Activated T-cell treated with anti-CD3 and anti-CD28 coated beads, Interleukin-2, amount 50 U/mL, for 72 hours (primary cell): ENCODE results near the gene SGMS2. TPM values are rescaled to one million over a fixed set of nuclear protein-coding genes. Genes with fewer than 3 reads are reported as not detected.

Experiments
- ATAC-seq, 2 donors: fragments of 150-1000 bp; cut with Tn5 transposase; replicated peaks in 1 of 2; 2 replicates each; pipeline ENCODE4 v1.10.0; 2021; ENCODE audit warnings: moderate library complexity in 2 of 2, mild to moderate bottlenecking in 1 of 2
- DNase-seq, 2 donors: peaks; one replicate each; pipeline ENCODE4 v3.0.0; 2021 to 2022; ENCODE audit warnings: mixed read lengths in 1 of 2
- H3K27ac Mint-ChIP-seq: one replicate; pipeline ENCODE4 v1.8.0; 2022; ENCODE audit warnings: mild to moderate bottlenecking, moderate library complexity, mixed read lengths
- H3K27me3 Mint-ChIP-seq: one replicate; pipeline ENCODE4 v1.8.0; 2022; ENCODE audit warnings: low read depth, mixed read lengths
- H3K36me3 Mint-ChIP-seq, 2 donors: one replicate each; pipeline ENCODE4 v1.8.0; 2022; ENCODE audit warnings: mixed read lengths in 2 of 2, mild to moderate bottlenecking in 1 of 2; ENCODE audit not compliant: insufficient read depth in 2 of 2
- H3K4me1 Mint-ChIP-seq: one replicate; pipeline ENCODE4 v1.8.0; 2022; ENCODE audit warnings: low read depth, mixed read lengths
- H3K4me3 Mint-ChIP-seq, 2 donors: one replicate each; pipeline ENCODE4 v1.8.0; 2022; ENCODE audit warnings: mild to moderate bottlenecking in 2 of 2, mixed read lengths in 2 of 2, moderate library complexity in 2 of 2
- H3K9me3 Mint-ChIP-seq, 2 donors: one replicate each; pipeline ENCODE4 v1.8.0; 2022; ENCODE audit warnings: mixed read lengths in 2 of 2
- total RNA-seq, 2 donors: library from RNA; stranded (reverse); gene quantifications; one replicate each; pipeline ENCODE4 v1.2.3, GENCODE V29; 2022

SGMS2 gene
- total RNA-seq, 2 donors from 2014 or later: 0.22 to 0.42 TPM

GRCh38 chr4:107837317-107837716 lies 12.6 kb downstream of the SGMS2 start:
- Mint-ChIP-seq H3K9me3 (peaks cover 0 to 3% of the 10 kb centered on the region in 2 donors), H3K36me3 (no peaks in the 10 kb centered on the region), H3K4me3 (no peak overlapping the region), H3K4me1 (no peaks in the 10 kb centered on the region), H3K27ac (no peak overlapping the region), H3K27me3 (peaks cover 6% of the 10 kb centered on the region)
- ATAC-seq (no peak), DNase-seq (no peak)

GRCh38 chr4:107837776-107838618 lies 13.3 kb downstream of the SGMS2 start:
- H3K4me1 Mint-ChIP-seq: no peaks in the 10 kb centered on the region
- H3K27ac Mint-ChIP-seq: no peak overlapping the region
- ATAC-seq (no peak), DNase-seq (no peak)
- H3K27me3 Mint-ChIP-seq: peaks cover 9% of the 10 kb centered on the region
- H3K4me3 Mint-ChIP-seq: no peak overlapping the region
- H3K36me3 Mint-ChIP-seq: no peaks in the 10 kb centered on the region
- peaks cover 0 to 3% of the 10 kb centered on the region in 2 donors for H3K9me3 Mint-ChIP-seq

DNA sequence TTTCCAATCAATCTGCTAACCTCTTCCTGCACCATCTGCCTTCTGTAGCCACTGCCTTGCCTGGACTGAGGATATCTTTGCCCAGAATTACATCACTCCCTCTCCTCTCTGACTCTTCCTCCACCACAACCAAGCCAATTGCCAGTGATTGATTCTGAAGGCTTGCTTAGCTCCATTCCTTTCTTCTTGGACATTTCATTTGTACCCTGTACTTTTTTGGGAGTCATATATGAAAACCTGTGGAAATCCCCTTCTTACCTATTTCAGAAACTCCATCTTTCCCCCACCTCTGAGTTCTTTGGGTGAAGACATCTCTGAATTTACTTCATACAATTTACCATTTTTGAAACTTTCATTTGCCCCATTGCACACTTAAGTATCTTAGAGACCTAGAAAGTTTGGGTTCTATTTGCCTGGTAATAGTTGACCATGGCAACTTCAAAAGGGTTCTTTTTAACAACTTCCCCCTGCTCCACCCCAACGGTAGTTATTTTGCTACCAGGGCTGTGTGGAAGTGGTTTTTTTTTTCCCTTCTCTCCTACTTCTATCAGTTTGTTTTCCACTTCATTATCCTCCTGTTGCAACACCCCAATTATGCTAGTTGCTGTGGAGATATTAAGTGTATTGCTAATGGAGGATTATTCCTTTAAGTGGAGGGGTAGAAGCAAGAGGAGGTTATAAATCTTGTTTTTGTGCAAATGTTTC lies 14.3 kb downstream of the SGMS2 start:
- H3K36me3 Mint-ChIP-seq: no peaks in the 10 kb centered on the region
- DNase-seq (no peak), ATAC-seq (no peak)
- peaks cover 14% of the 10 kb centered on the region for H3K27me3 Mint-ChIP-seq
- no peaks in the 10 kb centered on the region for H3K4me1 Mint-ChIP-seq
- no peak overlapping the region for H3K27ac Mint-ChIP-seq
- no peak overlapping the region for H3K4me3 Mint-ChIP-seq
- peaks cover 0 to 3% of the 10 kb centered on the region in 2 donors for H3K9me3 Mint-ChIP-seq

DNA sequence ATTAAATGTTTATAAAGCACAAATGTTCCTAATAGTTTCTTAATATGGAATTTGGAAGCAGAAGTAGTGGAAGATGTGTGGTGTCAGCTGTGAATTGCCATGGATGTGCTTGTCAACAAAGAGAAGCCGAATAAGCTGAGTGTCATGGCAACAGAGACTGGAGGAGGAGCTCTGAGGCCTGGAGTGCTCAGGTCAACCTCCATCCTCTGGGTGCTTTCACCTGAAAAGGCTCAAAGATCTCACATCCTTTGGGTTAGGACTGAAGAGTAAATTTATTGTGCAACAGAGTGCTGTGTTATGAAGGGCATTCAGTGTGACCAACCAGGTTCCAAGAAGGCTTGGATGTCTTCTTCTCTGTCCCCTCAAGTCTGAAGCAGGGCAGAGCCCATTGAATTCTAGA lies 18.7 kb downstream of the SGMS2 start:
- H3K4me3 Mint-ChIP-seq: no peak overlapping the region
- H3K9me3 Mint-ChIP-seq: peaks cover 2 to 3% of the 10 kb centered on the region in 2 donors
- no peak overlapping the region for H3K27ac Mint-ChIP-seq
- H3K27me3 Mint-ChIP-seq: peaks cover 14% of the 10 kb centered on the region
- no peaks in the 10 kb centered on the region for H3K4me1 Mint-ChIP-seq
- no peaks in the 10 kb centered on the region for H3K36me3 Mint-ChIP-seq
- no peak for ATAC-seq
- DNase-seq: no peak

- Mint-ChIP-seq H3K36me3 (no peaks in the 10 kb centered on the region), H3K9me3 (peaks cover 2 to 3% of the 10 kb centered on the region in 2 donors), H3K27me3 (peaks cover 14% of the 10 kb centered on the region), H3K4me3 (no peak overlapping the region), H3K4me1 (no peaks in the 10 kb centered on the region), H3K27ac (no peak overlapping the region)
- DNase-seq (no peak), ATAC-seq (no peak)
Measured at GRCh38 chr4:107845681-107846080, 20.9 kb downstream of the SGMS2 start.

GRCh38 chr4:107850438-107850837 lies 25.7 kb downstream of the SGMS2 start:
- DNase-seq (no peak), ATAC-seq (no peak)
- H3K27me3 Mint-ChIP-seq: peaks cover 11% of the 10 kb centered on the region
- no peaks in the 10 kb centered on the region for H3K4me1 Mint-ChIP-seq
- no peak overlapping the region for H3K27ac Mint-ChIP-seq
- H3K9me3 Mint-ChIP-seq: peaks cover 0 to 2% of the 10 kb centered on the region in 2 donors
- H3K4me3 Mint-ChIP-seq: no peak overlapping the region
- H3K36me3 Mint-ChIP-seq: no peaks in the 10 kb centered on the region

- Mint-ChIP-seq H3K36me3 (no peaks in the 10 kb centered on the region), H3K4me3 (no peak overlapping the region), H3K27me3 (peaks cover 41% of the 10 kb centered on the region), H3K9me3 (no peaks in the 10 kb centered on the region), H3K27ac (no peak overlapping the region), H3K4me1 (no peaks in the 10 kb centered on the region)
- ATAC-seq: no peak
- DNase-seq: no peak
Measured at GRCh38 chr4:107853444-107854355, 29.0 kb downstream of the SGMS2 start.

- no peaks in the 10 kb centered on the region for H3K4me1 Mint-ChIP-seq
- H3K36me3 Mint-ChIP-seq: no peaks in the 10 kb centered on the region
- no peak for DNase-seq
- no peak overlapping the region for H3K4me3 Mint-ChIP-seq
- H3K27me3 Mint-ChIP-seq: peaks cover 45% of the 10 kb centered on the region
- ATAC-seq: no peak
- H3K9me3 Mint-ChIP-seq: no peaks in the 10 kb centered on the region
- H3K27ac Mint-ChIP-seq: no peak overlapping the region
Measured at GRCh38 chr4:107854356-107855022, 29.8 kb downstream of the SGMS2 start.

- ATAC-seq (no peak), DNase-seq (no peak)
- peaks cover 52% of the 10 kb centered on the region for H3K27me3 Mint-ChIP-seq
Measured at GRCh38 chr4:107855723-107856122, 31.0 kb downstream of the SGMS2 start.

DNA sequence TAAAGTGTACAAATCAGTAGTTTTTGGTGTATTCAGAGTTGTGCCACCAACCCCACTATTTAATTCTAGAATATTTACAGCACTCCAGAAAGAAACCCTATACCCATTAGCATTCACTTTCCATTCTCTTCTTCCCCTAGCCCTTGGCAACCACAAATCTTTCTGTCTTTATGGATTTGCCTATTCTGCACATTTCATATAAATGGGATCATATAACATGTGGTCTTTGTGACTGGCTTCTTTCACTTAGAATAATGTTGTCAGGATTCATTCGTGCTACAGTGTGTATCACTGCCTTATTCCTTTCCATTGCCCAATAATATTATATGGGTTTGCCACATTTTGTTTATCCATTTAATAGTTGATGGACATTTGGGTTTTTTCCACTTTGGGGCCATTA lies 32.2 kb downstream of the SGMS2 start:
- no peaks in the 10 kb centered on the region for H3K36me3 Mint-ChIP-seq

More at GRCh38 chr4:107855723-107856122, 31.0 kb downstream of the SGMS2 start:
- no peaks in the 10 kb centered on the region for H3K36me3 Mint-ChIP-seq
- no peaks in the 10 kb centered on the region for H3K4me1 Mint-ChIP-seq
- no peak overlapping the region for H3K4me3 Mint-ChIP-seq
- H3K27ac Mint-ChIP-seq: no peak overlapping the region
- no peaks in the 10 kb centered on the region for H3K9me3 Mint-ChIP-seq

DNA sequence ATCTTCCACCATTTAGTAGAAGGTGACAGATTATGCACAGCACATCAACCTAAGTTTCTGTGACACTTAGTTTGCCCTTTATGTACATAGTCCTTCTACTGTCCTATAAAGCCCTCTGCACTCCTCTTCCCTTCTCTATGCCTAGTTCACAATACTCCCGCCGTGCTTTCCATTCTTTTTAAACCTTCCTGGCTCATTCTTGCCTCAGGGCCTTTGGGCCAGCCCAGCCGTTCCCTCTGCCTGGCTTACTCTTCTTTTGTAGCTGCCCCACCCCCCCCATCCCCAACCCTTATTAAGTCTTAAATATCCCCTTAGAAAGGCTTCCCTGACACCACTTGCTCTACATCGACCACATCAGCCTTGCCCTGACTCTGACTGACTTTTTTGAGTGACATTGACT lies 33.0 kb downstream of the SGMS2 start:
- Mint-ChIP-seq H3K36me3 (no peaks in the 10 kb centered on the region), H3K27me3 (peaks cover 61% of the 10 kb centered on the region), H3K9me3 (no peaks in the 10 kb centered on the region), H3K4me1 (peaks cover 8% of the 10 kb centered on the region), H3K4me3 (no peak overlapping the region), H3K27ac (no peak overlapping the region)
- DNase-seq: no peak
- ATAC-seq: no peak

More for the DNA sequence above, 32.2 kb downstream of the SGMS2 start:
- H3K27me3 Mint-ChIP-seq: peaks cover 61% of the 10 kb centered on the region
- H3K4me3 Mint-ChIP-seq: no peak overlapping the region
- H3K4me1 Mint-ChIP-seq: no peaks in the 10 kb centered on the region
- no peak overlapping the region for H3K27ac Mint-ChIP-seq
- H3K9me3 Mint-ChIP-seq: no peaks in the 10 kb centered on the region
- ATAC-seq (no peak), DNase-seq (no peak)

DNA sequence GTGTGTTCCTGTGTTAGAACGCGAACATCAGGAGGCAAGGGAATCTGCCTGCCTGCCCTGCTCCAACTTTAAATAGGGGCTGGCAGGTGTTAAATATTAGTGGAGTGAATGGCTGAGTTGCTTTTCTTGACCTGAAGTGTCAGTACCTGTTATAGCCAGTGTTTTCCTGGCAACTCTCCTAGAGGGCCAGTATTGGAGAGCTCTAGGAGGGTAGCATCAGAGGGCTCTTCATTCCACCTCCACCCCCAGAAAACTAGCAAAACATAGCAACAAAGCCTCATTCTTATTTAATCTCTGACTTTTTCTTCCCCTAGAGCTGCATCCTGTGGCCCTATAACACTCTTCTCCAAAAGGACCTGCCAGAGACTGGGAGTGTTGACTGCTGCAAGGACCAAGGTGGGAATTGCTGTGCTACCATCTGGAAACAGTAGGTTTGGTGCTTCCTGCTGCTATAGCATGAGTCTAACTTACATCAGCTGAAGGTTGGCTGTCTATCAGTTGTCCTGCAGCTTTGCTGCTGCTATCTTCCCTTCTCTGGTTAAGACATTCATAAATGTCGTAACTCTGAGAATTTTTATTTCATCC lies 33.5 kb downstream of the SGMS2 start:
- Mint-ChIP-seq H3K27me3 (peaks cover 61% of the 10 kb centered on the region), H3K9me3 (no peaks in the 10 kb centered on the region)

More for the DNA sequence above, 33.5 kb downstream of the SGMS2 start:
- Mint-ChIP-seq H3K4me3 (no peak overlapping the region), H3K4me1 (peaks cover 13% of the 10 kb centered on the region), H3K27ac (no peak overlapping the region), H3K36me3 (no peaks in the 10 kb centered on the region)
- ATAC-seq: no peak
- no peak for DNase-seq
